Ascending aorta (tissue), 2 donors: ENCODE data around the gene IGFL4. TPM values are rescaled to one million over a fixed set of nuclear protein-coding genes. Genes with fewer than 3 reads are reported as not detected.
A peak's percentile ranks its signal among the peaks of the same experiment; 100 is the strongest.

ENCODE experiments used
- DNase-seq, 2 donors: peaks; one replicate each; pipeline ENCODE4 v3.0.0-alpha.2; 2019; ENCODE audit warnings: low spot score in 2 of 2
- H3K27ac ChIP-seq, 2 donors: fragments of 200-600 bp; sonication (generic); one replicate each; pipeline ENCODE4 v1.5.1; 2016 to 2017; ENCODE audit warnings: mild to moderate bottlenecking in 1 of 2
- H3K27me3 ChIP-seq: fragments of 200-600 bp; sonication (generic); one replicate; pipeline ENCODE4 v1.5.1; 2017
- H3K36me3 ChIP-seq, 2 donors: fragments of 200-600 bp; sonication (generic); one replicate each; pipeline ENCODE4 v1.5.1; 2016
- H3K4me1 ChIP-seq, 2 donors: fragments of 200-600 bp; sonication (generic); one replicate each; pipeline ENCODE4 v1.5.1; 2016 to 2017; ENCODE audit warnings: mild to moderate bottlenecking in 1 of 2
- H3K4me3 ChIP-seq, 2 donors: fragments of 200-600 bp; sonication (generic); one replicate each; pipeline ENCODE4 v1.5.1; 2016 to 2017; ENCODE audit warnings: mild to moderate bottlenecking in 1 of 2
- H3K9me3 ChIP-seq, 2 donors: fragments of 200-600 bp; sonication (generic); one replicate each; pipeline ENCODE4 v1.5.1; 2016
- intact Hi-C: fragments of 100-400 bp; cut with DNase I; formaldehyde crosslinking; loops from one replicate; pipeline ENCODE4 v1.15.1; 2023
- total RNA-seq: library from RNA; depleted of rRNA; stranded (reverse); fragments of >200 nt; gene quantifications from one replicate; pipeline ENCODE4 v1.1.0, GENCODE V29; 2016
- TF ChIP-seq, protein P1 (sequence below), 3 experiments: fragments of 200-600 bp in 2 of 3; fragments of 450-650 bp in 1 of 3; sonication (generic) in 2 of 3; IDR thresholded peaks; one replicate each; pipeline ENCODE4 v1.5.1; 2016 to 2019; ENCODE audit warnings: antibody characterized with exemption in 3 of 3, mild to moderate bottlenecking in 1 of 3, moderate library complexity in 1 of 3

The IGFL4 gene
- total RNA-seq, 1 donor from 2014 or later, result not detected

DNA sequence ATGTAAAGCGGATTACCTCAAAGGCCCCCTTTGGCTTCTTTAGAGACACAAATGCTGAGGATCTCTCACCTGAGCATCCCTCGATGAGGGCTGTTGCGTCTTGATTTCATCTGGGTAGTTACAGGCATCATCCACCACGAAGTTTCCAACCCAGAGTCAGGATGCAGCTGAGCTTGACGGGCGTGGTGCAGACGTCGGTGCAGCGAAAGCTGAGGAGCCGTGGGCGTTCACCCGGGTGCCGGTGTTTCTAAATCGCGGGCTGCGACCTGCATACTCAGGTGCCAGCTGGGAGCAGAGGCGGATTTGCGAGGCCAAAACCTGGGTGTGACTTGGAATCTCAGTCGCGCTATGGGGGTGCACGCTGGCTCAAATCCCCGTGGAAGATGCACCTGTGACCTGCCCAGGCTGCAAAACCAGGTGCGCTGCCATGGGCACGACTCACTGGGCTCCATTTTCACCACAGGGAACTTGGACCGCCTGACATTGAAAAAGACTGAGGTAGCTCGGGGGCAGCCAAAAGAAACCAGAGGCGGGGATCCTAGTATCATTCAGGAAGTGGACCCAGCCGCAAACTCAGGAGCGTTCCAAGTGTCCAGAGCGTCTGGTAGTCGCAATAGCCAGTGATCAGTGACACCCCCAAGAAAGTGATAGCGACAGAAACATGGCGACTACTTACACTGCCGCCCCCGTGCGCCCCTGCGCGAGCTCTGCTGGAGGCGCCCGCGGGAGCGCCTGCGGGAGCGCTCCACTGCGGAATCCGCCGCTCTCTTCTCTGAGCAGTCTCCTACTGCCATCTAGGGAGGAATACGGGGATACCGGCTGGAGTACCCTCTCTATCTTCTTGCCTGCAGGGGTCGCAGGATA, 36.4 kb upstream of the IGFL4 start:
- Histone ChIP-seq H3K4me3 (peak overlapping the region; percentile 2 to 7), H3K27me3 (peaks cover 3% of the 10 kb centered on the region)
- TF ChIP-seq, protein P1, sequence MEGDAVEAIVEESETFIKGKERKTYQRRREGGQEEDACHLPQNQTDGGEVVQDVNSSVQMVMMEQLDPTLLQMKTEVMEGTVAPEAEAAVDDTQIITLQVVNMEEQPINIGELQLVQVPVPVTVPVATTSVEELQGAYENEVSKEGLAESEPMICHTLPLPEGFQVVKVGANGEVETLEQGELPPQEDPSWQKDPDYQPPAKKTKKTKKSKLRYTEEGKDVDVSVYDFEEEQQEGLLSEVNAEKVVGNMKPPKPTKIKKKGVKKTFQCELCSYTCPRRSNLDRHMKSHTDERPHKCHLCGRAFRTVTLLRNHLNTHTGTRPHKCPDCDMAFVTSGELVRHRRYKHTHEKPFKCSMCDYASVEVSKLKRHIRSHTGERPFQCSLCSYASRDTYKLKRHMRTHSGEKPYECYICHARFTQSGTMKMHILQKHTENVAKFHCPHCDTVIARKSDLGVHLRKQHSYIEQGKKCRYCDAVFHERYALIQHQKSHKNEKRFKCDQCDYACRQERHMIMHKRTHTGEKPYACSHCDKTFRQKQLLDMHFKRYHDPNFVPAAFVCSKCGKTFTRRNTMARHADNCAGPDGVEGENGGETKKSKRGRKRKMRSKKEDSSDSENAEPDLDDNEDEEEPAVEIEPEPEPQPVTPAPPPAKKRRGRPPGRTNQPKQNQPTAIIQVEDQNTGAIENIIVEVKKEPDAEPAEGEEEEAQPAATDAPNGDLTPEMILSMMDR (IDR thresholded peaks at IDR 0.05), result peak; percentile 21 to 41 (median 22)

DNA sequence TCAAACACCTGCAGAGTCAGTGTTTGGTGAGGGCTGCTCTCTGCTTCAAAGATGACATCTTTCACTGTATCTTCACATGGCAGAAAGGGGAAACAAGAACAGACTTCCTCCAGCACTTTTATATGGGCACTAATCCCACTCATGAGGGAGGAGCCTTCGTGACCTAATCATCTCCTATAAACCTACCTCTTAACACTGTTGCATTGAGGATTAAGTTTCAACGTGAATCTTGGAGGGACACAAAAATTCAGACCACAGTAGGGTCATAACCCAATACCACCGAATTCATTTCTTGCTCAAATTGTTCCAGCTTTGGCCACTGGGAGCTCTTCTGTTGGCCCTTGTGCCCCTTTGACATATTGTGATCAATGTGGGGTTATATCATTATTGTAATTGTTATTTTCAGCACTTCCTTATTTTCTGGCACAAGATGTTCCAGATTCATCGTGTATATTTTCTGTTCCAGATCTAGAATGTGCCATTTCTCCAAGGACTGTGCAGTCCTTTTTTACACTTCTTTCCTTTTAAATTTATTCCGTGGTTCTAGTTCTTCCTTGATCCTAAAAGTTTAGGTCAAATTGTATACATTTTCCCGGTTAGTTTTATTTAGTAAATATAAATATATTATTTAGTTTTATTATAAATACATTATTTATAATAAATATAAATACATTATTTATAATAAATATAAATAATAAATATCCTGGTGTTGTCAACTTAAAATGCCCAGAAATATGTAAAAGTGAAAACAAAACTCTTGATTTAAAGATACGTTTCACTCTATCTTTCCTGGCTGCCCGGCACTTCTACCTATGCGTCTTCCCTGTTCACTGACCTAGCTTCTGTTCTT, 35.5 kb upstream of the IGFL4 start:
- Histone ChIP-seq H3K4me1 (no peaks in the 10 kb centered on the region), H3K4me3 (no peak overlapping the region), H3K27ac (no peak overlapping the region), H3K9me3 (no peaks in the 10 kb centered on the region), H3K36me3 (no peaks in the 10 kb centered on the region), H3K27me3 (peaks cover 3% of the 10 kb centered on the region)
- no peak for DNase-seq
- intact Hi-C loops, result no loop called here
- TF ChIP-seq, protein P1 (IDR thresholded peaks at IDR 0.05), result no peak

More for the DNA sequence above, 36.4 kb upstream of the IGFL4 start:
- intact Hi-C loops, result no loop called here
- no peaks in the 10 kb centered on the region for H3K4me1 ChIP-seq
- H3K36me3 ChIP-seq, result no peaks in the 10 kb centered on the region
- no peaks in the 10 kb centered on the region for H3K9me3 ChIP-seq
- DNase-seq, result no peak
- H3K27ac ChIP-seq, result no peak overlapping the region

DNA sequence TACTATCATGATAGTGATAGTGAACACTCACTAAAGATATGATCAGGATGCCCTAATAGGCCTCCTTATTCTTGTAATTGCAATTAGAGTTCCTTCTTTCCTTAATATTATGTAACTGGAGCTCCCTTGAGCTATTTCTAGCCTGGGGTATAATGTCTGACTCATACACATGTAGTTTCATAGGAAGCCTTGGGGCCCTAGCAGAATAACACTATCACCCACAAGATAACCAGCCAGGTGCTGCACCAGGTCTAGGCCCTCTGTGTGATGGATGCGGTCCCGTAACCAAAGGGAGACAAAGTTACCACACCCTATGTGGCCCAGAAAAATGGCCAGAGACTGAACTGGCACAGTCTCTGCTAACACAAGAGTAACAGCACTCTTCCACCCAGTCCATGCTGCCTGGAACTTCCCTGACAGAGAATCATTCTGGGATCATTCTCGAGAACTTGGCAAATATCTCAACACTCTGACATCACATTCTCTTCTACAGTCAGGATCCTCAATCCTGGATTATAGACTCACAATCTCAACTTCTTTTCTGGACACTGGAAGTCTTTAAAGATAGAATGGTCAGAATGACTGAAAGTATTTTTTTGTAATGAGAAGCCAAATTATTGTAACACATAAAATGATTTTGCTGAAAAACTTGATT, 32.6 kb upstream of the IGFL4 start:
- H3K27ac ChIP-seq, result no peak overlapping the region
- DNase-seq, result no peak
- no peak overlapping the region for H3K4me3 ChIP-seq
- no peaks in the 10 kb centered on the region for H3K4me1 ChIP-seq
- no peaks in the 10 kb centered on the region for H3K27me3 ChIP-seq
- TF ChIP-seq, protein P1 (IDR thresholded peaks at IDR 0.05), result no peak
- H3K9me3 ChIP-seq, result no peaks in the 10 kb centered on the region
- H3K36me3 ChIP-seq, result no peaks in the 10 kb centered on the region
- intact Hi-C loops, result no loop called here

DNA sequence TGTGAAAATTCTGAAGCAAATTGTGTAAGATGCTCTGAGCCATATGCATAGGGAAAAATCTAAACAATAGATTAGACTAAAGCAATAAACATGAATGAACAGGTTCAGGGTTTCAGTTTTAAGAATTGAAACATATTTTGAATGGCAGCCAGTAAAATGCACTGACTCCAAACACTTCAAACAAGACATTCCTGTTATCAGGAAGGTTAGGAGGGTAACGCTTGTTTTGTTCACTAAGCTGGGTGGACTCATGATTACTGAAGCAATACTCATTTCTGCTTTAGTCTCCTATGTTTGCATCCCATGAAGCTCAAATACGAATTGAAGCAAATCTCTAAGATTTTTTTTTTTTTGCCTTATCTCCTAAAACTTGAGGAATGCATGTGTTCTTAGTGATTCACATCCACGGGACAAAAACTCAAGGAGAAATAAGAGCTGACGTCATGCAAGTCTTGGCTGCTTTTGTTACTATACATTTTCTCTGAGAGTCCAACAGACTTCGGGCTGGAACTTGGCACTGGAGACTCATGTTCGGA, 29.1 kb upstream of the IGFL4 start:
- Histone ChIP-seq H3K27me3 (no peaks in the 10 kb centered on the region), H3K4me1 (no peaks in the 10 kb centered on the region), H3K27ac (no peak overlapping the region), H3K9me3 (no peaks in the 10 kb centered on the region), H3K4me3 (no peak overlapping the region), H3K36me3 (no peaks in the 10 kb centered on the region)
- TF ChIP-seq, protein P1 (IDR thresholded peaks at IDR 0.05), result no peak
- intact Hi-C loops, result no loop called here
- DNase-seq, result no peak
